ENCODE results near the gene MLXIPL.
"Not testable (repeated sequence)": the region's sequence is repeated elsewhere in the genome, so short reads cannot be mapped to it uniquely, and the experiment has no call there.

Gene MLXIPL

GRCh38 chr7:73613954-73614735 lies 10.2 kb downstream of the MLXIPL start:
- DNase-seq (ENCODE audit: low spot score): no peak

GRCh38 chr7:73612598-73613269 lies 11.6 kb downstream of the MLXIPL start:
- no peak for DNase-seq (ENCODE audit: low spot score)

DNA sequence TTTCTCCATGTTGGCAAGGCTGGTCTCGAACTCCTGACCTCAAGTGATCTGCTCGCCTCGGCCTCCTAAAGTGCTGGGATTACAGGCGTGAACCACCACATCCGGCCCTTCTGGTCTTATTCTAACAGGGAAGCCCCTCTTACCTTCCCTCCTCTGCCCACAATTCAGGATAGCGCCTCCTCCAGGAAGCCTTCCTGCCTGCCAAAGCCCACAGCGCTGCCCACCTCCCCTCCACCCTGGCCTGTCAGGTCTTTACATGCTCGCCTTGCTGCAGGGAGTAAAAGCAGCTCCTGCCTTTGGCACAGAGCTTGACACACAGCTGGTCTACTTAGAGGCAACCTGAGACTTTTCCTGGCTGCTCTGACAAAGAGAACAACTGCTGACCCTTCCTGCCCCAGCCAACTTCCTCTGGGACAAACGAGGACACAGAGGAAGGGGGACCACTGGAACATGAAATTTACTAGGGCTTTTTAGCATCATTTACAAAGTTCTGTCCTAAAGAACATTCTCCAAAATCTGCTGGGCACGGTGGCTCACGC lies 13.2 kb downstream of the MLXIPL start:
- DNase-seq (ENCODE audit: low spot score): no peak

GRCh38 chr7:73610105-73610504 lies 14.2 kb downstream of the MLXIPL start:
- DNase-seq (ENCODE audit: low spot score): no peak

- DNase-seq (ENCODE audit: low spot score): not testable (repeated sequence)
These were observed 16.7 kb downstream of the MLXIPL start for GRCh38 chr7:73607692-73607983.

GRCh38 chr7:73606801-73607691 lies 17.3 kb downstream of the MLXIPL start:
- DNase-seq (ENCODE audit: low spot score): peak; percentile 86

DNA sequence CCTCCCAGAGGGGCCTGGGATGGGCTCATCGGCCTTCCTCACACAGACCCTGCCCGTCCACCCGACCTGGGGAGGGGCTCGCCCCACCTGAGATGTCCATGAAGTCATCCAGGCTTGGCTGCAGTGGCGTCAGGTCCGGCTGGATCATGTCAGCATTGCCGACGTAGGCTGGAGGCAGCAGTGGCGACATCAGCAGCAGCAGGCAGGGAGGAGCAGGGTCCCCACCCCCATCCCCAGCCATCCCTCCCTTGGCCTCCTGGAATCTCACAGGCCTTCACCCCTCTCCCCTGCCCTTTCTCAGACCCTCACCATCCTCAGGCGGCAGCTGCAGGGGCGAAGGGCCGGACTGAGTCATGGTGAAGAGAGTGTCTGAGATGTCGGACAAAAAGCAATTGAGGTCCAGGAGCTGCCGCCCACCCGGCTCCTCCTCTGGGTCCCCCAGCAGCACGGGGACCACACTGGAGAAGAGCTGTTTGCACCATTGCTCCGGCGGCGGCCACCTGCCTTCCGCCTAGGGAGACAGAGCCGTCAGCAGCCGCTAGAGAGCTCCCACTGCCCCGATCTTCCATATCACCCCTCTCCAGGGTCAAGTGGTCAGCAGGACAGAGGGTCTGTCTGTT lies 18.6 kb downstream of the MLXIPL start:
- DNase-seq (ENCODE audit: low spot score): no peak

GRCh38 chr7:73602721-73603651 lies 21.3 kb downstream of the MLXIPL start:
- no peak for DNase-seq (ENCODE audit: low spot score)

GRCh38 chr7:73599916-73600315 lies 24.4 kb downstream of the MLXIPL start:
- no peak for DNase-seq (ENCODE audit: low spot score)

- DNase-seq (ENCODE audit: low spot score): no peak
These were observed 25.0 kb downstream of the MLXIPL start for GRCh38 chr7:73599151-73599882.

DNA sequence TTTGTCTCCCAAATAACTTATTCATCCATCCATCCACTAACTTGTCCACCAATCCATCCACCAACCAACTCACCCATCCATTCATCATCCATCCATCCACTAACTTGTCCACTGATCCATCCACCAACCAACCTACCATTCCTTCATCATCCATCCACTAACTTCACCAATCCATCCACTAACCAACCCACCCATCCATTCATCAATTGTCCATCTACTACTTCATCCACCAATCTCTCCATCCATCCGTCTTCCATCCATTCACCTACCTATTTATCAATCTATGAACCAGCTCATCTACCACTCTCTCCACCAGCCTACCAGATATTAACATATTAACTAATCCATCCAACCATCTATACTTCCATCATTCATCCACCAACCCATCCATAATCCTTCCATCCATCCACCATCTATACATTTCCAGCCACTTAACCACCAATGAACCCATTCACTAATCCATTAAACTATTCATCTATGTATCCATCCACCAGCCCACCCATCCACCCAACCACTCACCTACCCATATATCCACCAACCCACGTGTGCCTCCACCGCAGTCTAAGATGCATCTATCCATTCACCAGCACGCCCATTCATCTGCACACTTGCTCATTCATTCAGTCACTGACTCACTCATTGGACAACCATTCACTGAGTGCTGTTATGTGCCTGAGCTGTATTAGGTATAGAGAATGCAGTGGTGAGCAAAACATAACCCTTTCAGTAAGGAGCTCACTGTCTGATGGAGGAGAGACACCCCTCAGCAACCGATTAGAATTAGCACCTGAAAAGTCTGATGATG lies 26.1 kb downstream of the MLXIPL start:
- no peak for DNase-seq (ENCODE audit: low spot score)

- DNase-seq (ENCODE audit: low spot score): no peak
These were observed 27.9 kb downstream of the MLXIPL start for GRCh38 chr7:73596191-73597065.

DNA sequence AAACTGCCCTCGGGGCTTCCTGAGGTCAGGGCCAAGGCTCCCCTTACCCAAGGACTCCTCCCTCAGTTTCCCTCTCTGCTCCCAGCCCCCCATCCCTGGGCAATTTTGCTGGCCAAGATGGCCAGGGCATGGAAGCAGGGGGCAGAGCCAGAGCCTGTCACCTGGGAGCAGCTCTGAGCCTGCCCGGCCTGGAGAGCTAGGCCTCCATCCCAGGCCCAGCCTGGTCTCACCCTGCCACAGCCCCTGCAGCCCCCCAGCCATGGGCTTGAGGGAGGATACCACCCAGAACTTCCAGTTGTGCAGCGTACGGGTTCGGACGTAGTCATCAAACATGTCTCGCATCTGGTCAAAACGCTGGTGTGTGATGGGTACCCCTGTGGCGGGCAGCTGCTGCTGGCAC lies 29.0 kb downstream of the MLXIPL start:
- no peak for DNase-seq (ENCODE audit: low spot score)

GRCh38 chr7:73593207-73594045 lies 30.9 kb downstream of the MLXIPL start:
- DNase-seq (ENCODE audit: low spot score): no peak

DNA sequence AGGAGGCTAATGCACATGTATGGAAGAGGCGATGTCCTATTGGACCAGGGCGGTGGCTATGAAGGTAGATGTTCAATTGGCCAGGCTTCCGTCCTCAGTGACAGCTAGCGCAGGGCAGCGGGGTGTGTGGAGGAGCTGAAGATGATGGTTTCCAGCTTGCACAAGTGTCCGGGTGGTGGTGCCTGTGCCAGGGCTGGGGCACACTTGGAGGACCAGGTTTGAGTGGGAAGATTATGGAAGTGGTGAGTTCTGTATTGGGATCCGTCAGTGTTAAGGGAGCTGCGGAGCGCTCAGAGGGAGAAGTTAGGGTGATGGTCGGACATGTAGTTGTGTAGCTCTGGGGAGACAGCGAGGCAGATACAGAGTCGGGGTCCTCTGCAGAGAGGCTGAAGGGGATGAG lies 37.4 kb downstream of the MLXIPL start:
- DNase-seq (ENCODE audit: low spot score): no peak

DNA sequence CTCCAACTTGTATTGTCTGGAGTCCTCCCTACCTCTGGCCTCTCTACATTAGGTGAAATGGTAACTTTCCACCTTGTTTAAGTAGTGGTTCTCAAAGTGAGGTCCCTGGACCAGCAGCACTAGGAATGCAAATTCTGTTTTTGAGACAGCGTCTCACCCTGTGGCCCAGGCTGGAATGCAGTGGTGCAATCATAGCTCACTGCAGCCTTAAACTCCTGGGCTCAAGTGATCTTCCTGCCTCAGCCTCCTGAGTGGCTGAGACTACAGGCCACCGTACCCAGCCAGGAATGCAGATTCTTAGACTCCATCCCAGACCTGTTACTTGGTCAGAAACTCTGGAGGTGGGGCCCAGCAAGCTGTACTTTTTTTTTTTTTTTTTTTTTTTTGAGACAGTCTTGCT lies 39.1 kb downstream of the MLXIPL start:
- DNase-seq (ENCODE audit: low spot score): no peak

DNA sequence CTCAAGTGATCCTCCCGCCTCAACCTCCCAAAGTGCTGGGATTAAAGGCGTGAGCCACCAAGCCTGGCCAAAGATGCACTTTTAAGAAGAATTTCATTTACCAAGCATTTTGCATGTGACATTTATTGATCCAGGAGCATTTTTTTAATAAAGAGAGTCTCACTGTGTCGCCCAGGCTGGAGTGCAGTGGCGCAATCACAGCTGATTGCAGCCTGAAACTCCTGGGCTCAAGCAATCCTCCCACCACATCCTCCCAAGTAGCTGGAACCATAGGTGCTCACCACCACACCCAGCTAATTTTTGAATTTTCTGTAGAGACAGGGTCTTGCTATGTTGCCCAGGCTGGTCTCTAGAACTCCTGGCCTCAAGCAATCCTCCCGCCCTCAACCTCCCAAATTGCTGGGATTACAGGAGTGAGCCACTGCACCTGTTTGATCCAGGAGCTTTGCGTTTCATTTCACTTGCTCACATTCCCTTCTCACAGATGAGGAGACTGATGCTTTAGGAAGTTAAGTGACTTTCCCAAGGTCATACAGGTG lies 41.6 kb downstream of the MLXIPL start:
- DNase-seq (ENCODE audit: low spot score): no peak
